Frontal cortex (tissue), 4 donors: ENCODE measurements around the gene PAM16. TPM values are rescaled to one million over a fixed set of nuclear protein-coding genes. Genes with fewer than 3 reads are reported as not detected.
"Not testable (repeated sequence)": the region's sequence is repeated elsewhere in the genome, so short reads cannot be mapped to it uniquely, and the experiment has no call there.

Source experiments
- DNase-seq, 2 donors: peaks; one replicate each; pipeline ENCODE4 v3.0.0; 2012; ENCODE audit warnings: low spot score in 2 of 2
- FAIRE-seq: peaks from 2 replicates; lab custom pipeline; 2012; peaks lifted over from hg19 to GRCh38; lab: Jason Lieb, UNC
- total RNA-seq: library from RNA; depleted of rRNA; stranded (reverse); fragments of >200 nt; gene quantifications from one replicate; pipeline ENCODE4 v1.2.3, GENCODE V29; 2014
- donor health status: control.
- donor health status: control.
- donor health status: control.

The PAM16 gene
- total RNA-seq: 28.5 TPM

DNA sequence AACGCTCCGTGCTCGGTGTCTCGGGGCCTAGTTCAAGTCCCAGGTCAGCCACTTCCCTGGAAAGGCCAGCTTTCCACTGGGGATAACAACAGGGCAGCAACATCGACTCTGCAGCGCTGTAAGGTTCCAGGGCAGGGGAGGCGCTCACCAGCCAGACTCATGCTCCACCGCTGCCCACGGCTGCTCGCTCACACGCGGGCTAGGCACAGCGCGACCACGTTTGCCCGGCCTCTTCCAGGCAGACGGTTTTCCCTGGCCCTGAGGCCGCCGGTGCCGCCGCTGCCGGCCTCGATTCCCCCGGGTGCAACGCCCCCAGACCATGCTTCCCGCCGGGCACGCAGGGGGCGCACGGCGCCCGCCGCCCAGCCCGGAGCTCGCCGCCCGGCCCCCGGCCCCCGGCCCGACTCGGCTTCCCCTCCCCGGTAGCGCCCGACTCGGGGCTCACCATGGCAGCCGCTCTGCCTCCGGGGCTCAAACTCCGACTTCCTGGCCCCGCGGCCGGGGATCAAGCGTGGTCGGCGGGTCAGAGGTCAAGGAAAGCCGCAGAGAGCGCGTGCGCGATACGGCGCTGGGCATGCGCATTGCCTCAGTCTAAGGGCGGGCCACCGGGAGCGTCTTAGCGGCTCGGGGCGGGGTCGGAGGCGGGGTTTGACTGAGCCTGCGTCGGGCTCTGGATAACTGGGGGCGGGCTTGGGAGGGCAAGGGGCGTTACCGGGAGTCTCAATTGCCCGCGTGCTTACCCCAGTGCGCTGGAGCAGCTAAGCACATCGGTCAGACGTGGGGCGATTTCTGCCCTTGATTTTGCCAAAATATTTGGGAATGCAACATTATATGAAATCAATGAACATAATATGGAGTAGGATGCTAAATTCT lies at the start of gene PAM16:
PAM16 (minus strand) TSS at position 535 of the 873 bp plus-strand sequence; CDS start at position 448, 87 bp downstream.
- no peak for FAIRE-seq
- DNase-seq: peak; percentile 97

DNA sequence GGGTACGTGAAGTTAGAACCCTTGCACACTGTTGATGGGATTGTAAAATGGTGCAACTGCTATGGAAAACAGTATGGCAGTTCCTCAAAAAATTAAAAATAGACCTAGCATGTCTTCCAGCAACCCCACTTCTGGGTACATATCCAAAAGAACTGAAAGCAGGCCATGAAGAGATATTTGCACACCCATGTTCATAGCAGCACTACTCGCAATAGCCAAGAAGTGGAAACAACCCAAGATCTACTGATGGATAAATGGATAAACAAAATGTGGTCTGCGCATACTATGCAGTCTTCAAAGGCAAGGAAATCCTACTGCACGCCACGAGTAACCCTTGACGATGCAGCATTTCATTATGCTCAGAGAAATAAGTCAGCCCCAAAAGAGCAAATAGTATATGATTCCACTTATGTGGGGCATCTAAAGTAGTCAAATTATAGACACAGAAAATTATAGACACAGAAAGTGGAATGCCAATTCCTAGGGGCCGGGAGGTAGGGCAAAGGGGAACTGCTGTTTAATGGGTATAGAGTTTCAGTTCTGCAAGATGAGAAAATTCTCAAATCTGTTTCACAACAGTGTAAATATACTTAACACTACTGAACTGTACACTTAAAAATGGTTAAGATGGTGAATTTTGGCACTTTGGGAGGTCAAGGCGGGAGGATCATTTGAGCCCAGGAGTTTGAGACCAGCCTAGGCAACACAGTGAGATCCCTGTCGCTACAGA lies 48.0 kb upstream of the PAM16 start:
- FAIRE-seq (no peak), DNase-seq (no peak)

DNA sequence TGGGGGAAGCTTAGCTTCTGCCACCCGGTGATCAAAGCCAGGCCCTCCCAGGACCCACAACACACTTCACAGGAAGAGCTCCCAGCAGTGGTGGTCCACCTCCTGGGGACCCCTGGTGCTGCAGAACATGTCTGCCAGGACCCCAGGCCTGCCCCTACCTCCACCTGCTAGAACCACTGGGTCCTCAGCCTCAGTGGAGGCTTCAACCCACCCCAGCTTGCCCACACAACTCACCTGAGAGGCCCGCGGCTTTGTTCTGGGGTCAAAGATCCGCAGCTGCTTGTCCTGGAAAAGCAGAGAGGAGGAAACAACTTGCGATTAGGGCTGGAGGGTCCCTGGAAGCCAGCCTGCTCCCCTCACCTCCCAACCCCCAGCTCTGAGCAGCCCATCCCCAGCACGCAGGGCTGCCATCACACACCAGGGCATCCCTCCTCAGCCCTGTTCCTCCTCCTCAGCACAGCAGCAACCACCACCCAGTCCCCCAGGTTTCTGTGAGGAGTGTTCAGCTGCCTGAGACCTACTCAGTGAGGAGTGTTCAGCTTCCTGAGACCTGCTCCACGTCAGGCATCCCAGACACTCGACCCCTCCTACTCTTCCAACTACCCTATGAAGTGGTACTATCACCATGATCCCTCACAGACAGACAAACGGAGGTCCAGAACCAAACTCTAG lies 44.1 kb upstream of the PAM16 start:
- FAIRE-seq (no peak), DNase-seq (no peak)

DNA sequence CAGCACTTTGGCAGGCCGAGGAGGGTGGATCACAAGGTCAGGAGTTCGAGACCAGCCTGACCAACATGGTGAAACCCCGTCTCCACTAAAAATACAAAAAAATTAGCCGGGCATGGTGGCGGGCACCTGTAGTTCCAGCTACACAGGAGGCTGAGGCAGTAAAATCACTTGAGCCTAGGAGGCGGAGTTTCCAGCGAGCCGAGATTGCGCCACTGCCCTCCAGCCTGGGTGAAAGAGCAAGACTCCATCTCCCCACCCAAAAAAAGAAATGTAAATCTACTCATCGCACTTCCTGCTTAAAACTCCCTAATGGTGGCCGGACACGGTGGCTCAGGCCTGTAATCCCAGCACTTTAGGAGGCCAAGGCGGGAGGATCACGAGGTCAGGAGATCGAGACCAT lies 42.7 kb upstream of the PAM16 start:
- FAIRE-seq: not testable (repeated sequence)

DNA sequence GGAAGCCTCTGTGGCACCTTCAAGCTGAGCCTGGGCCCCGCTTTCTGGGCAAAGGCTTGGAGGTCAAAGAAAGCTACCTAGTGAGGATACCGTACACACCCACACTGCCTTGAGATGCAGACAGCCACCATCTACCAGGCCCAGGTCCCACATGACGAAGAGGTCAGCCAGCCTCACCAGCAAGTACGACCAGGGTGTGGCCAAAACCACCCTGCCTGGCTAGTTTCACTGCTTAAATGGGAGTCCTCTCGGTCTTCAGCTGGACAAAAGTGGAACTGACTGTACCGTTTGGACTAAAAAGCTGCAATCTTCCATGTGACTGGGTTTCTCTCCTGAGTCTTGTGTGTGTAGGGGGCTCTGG lies 42.1 kb upstream of the PAM16 start:
- no peak for FAIRE-seq
- DNase-seq: no peak

More for the DNA sequence above, 42.7 kb upstream of the PAM16 start:
- DNase-seq: not testable (repeated sequence)

DNA sequence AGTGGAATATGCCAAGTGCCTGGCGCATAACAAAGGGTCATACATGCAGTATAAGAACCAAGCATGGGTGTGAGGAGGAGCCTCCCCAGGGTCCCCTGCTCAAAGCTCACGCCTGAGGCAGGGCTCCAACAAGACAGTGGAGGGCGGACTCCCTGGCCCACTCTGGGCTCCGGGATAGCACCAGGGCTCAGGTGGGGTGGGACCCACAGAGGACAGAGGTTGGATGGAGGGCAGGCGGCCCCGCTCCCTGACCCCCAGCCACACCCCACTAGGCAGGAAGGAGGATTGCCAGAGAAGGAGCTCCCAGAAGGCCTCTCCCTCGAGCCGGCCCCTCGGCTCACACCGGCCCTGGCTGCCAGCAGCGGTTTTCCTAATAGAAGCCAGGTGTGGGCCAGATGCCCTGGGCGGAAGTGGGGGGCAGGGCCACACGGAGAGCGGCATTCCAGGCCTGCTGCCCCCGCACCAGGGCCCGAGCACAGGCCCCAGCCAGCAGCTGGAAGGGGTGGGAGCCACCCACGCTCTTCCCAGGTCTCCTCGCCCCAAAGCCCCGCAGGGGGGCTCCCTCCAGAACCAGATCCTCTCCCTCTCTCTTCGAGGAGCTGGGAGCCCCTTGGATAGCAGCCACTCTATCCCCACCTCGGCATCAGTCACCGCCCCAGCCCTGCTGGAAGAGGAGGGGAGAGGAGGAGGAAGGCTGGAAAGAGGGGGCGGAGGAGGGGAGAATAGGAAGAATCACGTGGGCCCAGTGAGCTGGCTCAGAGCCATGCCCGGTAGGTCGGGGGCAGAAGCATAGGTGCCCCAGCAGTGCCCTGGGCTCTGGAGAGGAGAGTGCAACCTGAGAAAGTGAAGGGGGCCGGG lies 41.5 kb upstream of the PAM16 start:
- DNase-seq (no peak), FAIRE-seq (no peak)

DNA sequence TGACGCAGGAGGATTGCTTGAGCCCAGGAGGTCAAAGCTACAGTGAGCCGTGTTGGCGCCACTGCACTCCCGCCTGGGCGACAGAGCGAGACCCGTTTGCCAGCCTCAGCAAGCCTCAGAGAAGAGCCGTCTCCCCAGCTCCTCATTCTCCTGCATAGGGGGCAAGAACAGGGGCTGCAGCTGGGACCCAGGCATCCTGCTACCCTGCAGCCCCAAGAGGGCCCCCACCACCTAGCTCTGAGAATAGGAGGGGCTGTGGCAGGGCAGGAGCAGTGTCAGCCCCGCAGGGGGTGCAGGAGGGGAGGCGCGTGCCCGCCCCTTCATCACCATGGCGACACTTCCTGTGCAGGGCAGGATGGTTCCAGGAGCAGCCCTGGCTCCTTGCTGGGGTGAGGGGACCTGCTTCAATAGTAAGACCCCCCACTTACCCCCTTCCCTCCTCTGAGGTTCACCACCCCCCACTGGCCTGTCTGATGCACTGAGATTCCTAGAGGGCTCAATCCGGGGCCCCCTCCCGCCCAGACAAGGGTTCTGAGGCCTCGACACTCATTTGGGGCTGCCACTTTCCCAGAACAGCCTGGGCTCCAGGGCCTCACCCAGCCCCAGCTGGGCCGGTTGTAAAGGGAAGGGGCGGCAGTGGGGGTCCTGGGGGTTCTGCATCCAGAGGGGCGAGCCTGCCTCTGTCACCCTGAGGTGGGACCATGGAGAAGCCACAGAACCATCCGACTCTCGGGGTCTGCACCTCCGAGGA lies 40.7 kb upstream of the PAM16 start:
- DNase-seq (no peak), FAIRE-seq (no peak)

DNA sequence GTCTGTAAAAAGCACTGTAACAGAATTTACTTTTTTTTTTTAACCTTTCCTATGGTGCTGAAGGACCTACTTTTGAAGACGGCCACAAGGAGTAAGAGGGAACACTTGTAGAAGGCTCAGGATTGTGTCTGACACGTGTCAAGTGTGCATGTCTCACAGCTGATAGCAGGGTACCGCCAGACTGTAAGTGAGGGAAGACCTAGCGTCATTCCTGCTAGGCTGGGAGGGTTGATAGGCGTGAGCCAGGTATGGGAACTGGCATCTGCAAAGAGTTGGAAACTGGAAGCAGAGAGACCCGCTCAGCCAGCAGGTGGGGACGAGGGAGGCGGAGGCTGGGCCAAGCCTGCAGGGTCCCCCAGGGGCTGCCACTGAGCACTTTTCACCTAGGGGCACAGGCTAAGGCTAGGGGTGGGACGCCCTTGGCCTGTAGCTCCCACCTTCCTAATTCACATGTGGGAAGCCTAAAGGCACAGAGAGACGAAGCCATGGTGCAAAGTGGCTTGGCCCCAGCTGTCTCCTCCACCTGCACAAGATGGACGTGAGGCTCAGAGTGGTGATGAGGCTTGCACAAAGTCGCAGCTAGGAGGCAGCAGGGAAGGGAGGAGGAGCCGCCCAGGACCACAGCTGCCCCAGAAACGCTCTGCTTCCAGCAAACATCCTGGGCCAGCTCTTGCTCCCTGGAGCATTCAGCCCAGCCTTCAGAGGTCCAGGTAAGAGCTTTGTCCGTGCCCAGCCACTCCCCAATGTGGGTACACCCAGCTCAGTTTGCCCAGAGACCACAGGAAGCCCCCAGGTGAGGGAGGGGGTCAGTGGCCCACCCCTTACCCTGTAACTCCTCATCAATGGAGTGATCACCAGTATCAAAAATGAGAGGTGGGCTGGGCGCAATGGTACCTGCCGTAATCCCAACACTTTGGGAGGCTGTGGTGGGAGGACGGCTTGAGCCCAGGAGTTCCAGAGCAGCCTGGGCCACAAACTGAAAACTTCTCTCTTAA lies 39.4 kb upstream of the PAM16 start:
- FAIRE-seq: no peak
- DNase-seq: no peak

DNA sequence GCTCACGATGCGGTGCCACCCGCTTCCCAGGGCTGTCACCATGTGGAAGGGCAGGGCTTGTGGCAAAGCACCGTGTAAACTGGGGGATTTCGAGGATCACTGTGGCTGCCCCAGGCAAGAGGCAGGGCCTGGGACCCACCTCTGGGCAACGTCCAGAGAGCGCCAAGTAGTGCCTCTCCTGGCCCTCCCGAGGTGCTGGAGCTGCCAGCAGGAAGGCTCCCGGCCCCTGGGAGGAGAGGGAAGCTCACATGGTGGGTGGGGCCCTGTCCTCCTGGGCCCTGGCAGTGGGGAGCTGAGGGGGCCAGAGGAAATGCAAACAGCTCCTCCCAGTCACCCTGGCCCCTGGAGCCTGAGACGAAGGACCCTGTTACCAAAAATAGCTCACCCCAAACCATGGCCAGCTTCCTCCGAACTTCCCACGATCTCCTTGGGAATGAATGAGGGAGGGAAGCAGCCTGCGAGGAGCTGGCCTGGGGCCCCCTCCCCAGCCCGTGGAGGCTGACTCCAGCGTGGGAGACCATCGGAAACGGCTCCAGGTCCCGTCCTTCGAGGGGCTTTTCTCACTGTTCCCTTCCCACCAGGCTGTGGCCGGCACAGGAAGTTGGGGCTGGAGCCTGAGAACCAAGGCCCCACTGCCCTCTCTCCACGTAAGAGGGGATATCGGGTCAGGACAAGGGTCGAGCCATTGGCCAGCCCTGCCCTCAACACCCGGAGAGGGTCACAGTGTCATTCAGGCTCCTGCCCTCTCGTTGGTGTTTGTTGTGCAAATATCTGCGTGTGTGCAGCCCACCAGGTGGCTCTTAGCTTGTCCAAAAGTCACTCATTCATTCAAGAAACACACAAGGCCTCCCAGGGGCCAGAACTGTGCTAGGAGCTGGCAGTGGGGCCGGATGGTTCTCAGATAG lies 38.2 kb upstream of the PAM16 start:
- FAIRE-seq (no peak), DNase-seq (no peak)

DNA sequence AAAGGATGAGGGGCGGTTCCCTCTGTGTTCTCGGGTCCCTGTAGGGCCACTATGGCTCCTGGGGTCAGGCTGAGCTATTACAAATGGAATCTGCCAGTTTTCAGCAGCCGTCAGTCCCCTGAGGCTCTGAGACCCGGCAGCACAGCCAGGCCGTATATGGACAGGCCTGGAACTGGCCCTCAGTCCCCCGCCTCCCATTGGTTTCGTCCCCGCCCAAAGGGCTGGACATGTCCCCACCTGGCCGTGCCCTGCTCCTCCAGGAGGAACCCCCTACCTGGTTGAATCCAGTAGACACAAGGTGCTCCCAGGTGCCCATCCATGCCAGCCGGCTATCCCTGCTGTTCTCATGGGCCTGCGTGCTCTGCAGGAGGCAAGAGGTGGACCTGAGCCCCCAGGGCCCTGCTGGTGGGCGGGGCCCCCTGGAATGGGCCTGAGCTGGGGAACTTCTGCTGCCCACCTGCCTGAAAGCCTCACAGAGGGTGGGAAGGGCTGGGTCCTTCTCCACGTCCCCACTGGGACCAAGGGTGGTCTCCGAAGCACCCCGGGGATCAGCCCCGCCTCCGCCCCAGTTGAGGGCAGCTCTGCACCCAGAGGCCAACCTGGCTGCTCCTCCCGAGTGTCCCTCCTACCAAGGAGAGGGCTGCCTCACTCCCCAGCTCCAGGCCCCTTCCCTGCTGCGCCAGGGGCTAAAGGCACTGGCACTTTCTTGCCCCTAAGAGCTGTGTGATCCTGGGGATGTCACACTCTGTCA lies 37.3 kb upstream of the PAM16 start:
- no peak for DNase-seq
- FAIRE-seq: no peak

DNA sequence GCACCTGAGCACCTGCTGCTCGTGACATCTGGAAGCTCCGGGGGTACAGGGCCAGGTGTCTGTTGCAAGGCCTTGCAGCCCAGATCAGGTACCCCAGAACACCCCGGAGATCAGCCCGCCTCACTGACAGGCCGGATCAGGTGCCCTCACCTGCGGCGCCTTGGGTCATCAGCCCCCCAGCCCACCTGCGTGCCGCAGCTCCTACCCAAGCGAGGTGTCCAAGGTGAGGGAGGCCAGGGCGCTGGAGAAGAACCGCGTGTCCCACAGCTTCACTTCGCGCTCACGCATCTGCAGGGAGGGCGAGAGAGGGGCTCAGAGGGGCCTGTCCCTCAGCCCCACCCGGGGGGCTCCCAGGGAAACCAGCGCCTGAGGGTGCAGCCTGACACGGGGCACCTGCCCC lies 36.7 kb upstream of the PAM16 start:
- FAIRE-seq (no peak), DNase-seq (no peak)

DNA sequence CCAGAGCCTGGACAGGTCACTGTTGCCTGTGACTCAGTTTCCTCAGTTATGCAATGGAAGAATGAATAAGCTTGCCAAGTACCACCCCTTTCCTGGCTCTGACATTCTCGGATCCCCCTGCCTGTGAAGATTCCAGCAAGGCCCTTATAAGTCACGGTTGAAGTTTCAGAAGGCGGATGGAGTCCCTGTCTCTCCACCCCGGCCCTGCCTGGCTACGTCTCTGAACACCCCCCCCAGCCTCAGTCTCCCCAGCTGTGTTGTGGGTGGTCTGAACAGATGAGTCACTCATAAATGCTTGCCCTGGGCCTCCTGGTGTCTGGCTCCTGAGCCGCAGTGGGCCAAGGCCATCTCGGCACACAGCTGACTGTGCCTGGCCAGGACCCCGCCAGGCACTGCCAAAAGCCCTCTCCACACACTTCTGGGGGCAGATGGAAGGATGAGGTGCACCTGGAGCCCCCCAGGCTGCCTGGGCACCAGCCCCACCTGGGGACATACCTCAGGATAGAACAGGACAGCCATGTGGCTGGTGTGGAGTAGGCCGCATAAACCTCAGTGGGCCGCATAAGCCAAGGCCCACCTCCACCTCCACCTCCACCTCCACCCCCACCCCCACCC lies 35.9 kb upstream of the PAM16 start:
- no peak for FAIRE-seq

DNA sequence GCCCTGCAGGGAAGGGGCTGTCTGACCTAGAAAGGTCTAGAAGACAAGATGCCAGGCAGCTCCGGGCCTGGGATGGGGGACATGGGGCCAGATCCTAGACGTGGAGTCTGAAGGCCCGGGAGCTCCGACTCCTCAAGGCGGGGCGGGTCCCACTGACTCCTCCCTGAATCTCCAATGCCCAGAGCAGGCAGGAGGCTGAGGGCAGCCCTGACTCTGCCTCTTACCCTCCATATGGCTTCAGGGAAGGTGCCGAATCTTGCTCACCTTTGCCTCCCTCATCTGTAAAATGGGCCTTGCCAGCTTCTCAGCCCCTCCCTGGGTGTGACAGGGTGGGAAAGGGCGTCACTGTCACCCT lies 35.3 kb upstream of the PAM16 start:
- FAIRE-seq: no peak
- no peak for DNase-seq

More for the DNA sequence above, 35.9 kb upstream of the PAM16 start:
- no peak for DNase-seq

DNA sequence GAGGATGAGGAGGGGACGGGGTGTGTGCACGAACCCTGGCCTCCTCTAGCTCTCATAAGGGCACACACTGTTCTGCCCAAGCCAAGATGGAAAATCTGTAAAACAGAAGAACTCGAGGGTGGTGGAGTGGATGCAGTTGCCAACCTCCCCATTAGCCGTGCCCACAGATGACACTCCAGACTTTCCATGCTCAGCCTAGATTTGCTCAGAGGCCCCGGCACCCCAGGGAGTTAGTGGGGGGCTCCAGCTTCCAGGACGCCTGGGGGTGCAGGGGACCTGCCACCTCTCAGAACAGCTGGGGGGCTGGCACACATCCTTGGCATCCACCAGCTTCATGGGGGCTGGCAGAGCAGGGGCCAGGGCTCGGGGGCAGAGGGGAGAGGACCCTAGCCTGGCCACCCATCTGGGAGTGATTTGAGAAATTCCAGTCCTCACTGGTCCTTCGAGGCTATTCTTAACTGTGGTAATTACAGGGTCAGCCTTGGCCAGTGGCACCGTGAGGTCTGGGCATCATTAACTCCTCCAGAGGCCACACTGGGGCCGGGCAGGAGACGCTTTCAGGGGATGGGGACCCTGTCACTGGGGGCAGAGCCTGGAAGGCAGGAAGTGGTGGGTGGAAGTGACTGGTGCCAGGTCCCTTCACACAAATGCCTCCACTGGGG lies 34.8 kb upstream of the PAM16 start:
- FAIRE-seq (no peak), DNase-seq (no peak)

DNA sequence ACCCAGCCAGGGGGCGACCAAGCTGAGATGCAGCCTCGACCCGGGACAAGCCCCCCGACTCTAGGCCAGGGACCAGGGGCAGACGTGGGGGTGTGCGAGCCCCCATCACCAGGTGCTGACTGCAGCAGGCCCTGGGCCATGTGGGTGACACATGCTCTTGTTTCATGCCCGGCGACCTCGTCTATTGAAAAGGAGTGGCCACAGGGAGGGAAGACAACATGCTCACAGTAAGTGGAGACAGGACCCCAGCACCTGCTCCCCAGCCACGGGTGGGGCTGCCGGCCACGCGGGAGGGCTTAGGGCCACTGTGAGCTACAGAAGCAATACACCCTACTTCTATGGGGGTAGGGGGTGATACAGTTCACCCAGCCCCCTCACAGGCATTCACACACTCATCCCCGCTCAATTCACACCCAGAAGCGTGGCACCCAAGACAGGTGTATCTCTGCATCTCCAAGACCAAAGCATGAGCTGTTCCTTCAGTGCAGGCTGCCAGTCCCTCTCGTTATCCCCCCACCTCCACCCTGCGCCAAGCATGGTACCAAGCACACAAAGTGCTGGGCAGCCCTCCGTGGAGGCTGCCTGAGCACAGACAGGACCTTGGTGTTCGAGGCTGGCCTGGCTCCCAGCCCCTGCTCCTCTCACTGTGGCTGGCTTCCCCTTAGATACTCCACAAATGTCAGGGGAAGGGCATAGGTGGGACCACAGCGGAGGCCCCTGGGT lies 34.1 kb upstream of the PAM16 start:
- DNase-seq (no peak), FAIRE-seq (no peak)
